ENCODE data around the gene CFAP92. TPM values are rescaled to one million over a fixed set of nuclear protein-coding genes. Genes with fewer than 3 reads are reported as not detected.
"Not testable (repeated sequence)": the region's sequence is repeated elsewhere in the genome, so short reads cannot be mapped to it uniquely, and the experiment has no call there.

The CFAP92 gene
- total RNA-seq, 2 experiments from 2014 or later: 0.19 to 0.45 TPM

DNA sequence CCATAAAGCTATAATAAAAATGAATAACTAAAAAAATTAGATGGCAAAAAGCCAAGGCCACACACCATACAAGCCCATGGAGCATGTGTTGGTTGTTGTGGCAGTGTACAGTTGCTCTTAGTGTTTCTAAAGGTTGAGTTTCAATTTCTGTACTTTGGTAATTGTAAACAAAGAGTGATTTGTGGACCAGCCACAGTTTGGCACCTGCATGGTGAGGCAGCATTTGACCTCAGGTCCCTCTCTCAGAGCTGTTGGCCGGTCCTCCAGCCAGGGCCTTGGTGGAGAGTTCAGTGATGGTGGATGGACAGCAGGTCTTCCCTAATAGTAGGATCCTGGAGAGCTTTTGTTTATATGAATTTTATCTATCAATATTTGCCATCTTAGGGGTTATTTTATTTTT, 108.9 kb downstream of the CFAP92 start:
- intact Hi-C loops (cut with DNase I, micrococcal nuclease): no loop called here
- CTCF ChIA-PET: no interaction called here
- no peak overlapping the region for H3K4me3 Mint-ChIP-seq

DNA sequence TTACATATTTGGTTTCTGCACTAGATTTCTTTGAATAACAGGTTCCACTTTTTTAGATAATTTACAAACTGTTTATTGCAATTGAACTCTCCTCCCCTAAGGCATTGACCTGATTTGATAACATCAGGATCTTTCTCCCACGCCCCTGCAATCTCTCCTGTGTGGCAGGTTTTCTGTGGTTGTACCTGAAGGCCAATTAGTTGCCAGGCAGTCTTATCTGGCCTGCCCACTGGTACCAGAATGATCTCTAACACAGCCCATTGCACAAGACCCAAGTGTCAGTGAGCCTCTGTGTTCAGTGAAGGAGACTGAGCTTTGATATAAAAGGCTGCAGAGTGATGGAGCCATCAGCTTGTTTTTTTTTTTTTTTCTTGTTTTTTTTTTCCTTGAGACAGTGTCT, 111.2 kb downstream of the CFAP92 start:
- no peaks in the 10 kb centered on the region for H3K9me3 ChIP-seq (ENCODE audit: control insufficient read depth in 1 of 2, insufficient read depth in 1 of 2, low read length in 2 of 2)
- peak overlapping the region; percentile 67 for H3K4me3 Mint-ChIP-seq
- H3K4me3 ChIP-seq (ENCODE audit: low read length): no peak overlapping the region
- no peak overlapping the region for H3K27ac ChIP-seq (ENCODE audit: low read depth in 1 of 2, low read length in 2 of 2)
- no peaks in the 10 kb centered on the region for H3K27me3 ChIP-seq (ENCODE audit: control insufficient read depth in 1 of 2, insufficient read depth in 2 of 2, low read length in 2 of 2)
- H3K27ac Mint-ChIP-seq: peak overlapping the region; percentile 92
- H3K4me1 Mint-ChIP-seq (ENCODE audit: low read depth): peaks cover 61% of the 10 kb centered on the region
- peaks cover 58% of the 10 kb centered on the region for H3K36me3 Mint-ChIP-seq (ENCODE audit: low read depth)
- peaks cover 33% of the 10 kb centered on the region for H3K36me3 ChIP-seq (ENCODE audit: insufficient read depth, low read length)
- TF ChIP-seq, protein P1, sequence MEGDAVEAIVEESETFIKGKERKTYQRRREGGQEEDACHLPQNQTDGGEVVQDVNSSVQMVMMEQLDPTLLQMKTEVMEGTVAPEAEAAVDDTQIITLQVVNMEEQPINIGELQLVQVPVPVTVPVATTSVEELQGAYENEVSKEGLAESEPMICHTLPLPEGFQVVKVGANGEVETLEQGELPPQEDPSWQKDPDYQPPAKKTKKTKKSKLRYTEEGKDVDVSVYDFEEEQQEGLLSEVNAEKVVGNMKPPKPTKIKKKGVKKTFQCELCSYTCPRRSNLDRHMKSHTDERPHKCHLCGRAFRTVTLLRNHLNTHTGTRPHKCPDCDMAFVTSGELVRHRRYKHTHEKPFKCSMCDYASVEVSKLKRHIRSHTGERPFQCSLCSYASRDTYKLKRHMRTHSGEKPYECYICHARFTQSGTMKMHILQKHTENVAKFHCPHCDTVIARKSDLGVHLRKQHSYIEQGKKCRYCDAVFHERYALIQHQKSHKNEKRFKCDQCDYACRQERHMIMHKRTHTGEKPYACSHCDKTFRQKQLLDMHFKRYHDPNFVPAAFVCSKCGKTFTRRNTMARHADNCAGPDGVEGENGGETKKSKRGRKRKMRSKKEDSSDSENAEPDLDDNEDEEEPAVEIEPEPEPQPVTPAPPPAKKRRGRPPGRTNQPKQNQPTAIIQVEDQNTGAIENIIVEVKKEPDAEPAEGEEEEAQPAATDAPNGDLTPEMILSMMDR (IDR thresholded peaks at IDR 0.05): no peak
- no peak for DNase-seq
- CTCF ChIA-PET: interaction anchor here (1.4 kb wide), 1 partner anchor 265 kb away, joined by 4 read pairs; no protein-coding TSS in a partner anchor
- peaks cover 46% of the 10 kb centered on the region for H3K4me1 ChIP-seq (ENCODE audit: insufficient read depth, low read length)
- POLR2A ChIA-PET: no interaction called here
- no peaks in the 10 kb centered on the region for H3K27me3 Mint-ChIP-seq
- no peak for ATAC-seq (ENCODE audit: poor library complexity)
- intact Hi-C loops (cut with DNase I, micrococcal nuclease): no loop called here
- no peaks in the 10 kb centered on the region for H3K9me3 Mint-ChIP-seq

More for the DNA sequence above, 108.9 kb downstream of the CFAP92 start:
- TF ChIP-seq, protein P1 (IDR thresholded peaks at IDR 0.05): no peak
- no peak for ATAC-seq (ENCODE audit: poor library complexity)
- POLR2A ChIA-PET: interaction anchor here (0.9 kb wide), 1 partner anchor 235 kb away, joined by 3 read pairs; no protein-coding TSS in a partner anchor
- Histone ChIP-seq H3K4me3 (ENCODE audit: low read length) (no peak overlapping the region), H3K27ac (ENCODE audit: low read depth in 1 of 2, low read length in 2 of 2) (no peak overlapping the region), H3K36me3 (ENCODE audit: insufficient read depth, low read length) (peaks cover 40% of the 10 kb centered on the region), H3K9me3 (ENCODE audit: control insufficient read depth in 1 of 2, insufficient read depth in 1 of 2, low read length in 2 of 2) (no peaks in the 10 kb centered on the region), H3K4me1 (ENCODE audit: insufficient read depth, low read length) (peaks cover 26% of the 10 kb centered on the region), H3K27me3 (ENCODE audit: control insufficient read depth in 1 of 2, insufficient read depth in 2 of 2, low read length in 2 of 2) (no peaks in the 10 kb centered on the region)
- DNase-seq: no peak
- Mint-ChIP-seq H3K4me1 (ENCODE audit: low read depth) (peaks cover 39% of the 10 kb centered on the region), H3K27me3 (no peaks in the 10 kb centered on the region), H3K9me3 (no peaks in the 10 kb centered on the region), H3K36me3 (ENCODE audit: low read depth) (peaks cover 59% of the 10 kb centered on the region), H3K27ac (no peak overlapping the region)

DNA sequence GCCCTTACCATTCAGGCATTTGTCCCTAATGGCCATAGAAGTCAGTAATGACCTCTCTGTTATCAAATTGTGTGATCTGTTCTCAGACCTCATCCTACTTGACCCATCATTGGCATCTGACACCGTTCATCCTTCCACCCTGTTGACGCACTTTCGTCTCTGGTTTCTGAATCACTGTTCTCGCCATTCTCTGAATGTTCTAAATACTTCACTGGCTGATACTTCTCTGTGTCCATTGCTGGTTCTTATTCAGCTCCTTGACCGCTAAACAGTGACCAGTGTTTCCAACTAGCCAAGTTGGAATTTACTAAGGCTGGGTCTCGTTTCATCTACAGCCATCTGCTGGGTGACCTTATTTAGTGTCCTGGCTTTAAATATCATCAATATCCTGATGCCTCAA, 112.3 kb downstream of the CFAP92 start:
- CTCF ChIA-PET: interaction anchor here (1.5 kb wide), 1 partner anchor 264 kb away, joined by 3 read pairs; no protein-coding TSS in a partner anchor

DNA sequence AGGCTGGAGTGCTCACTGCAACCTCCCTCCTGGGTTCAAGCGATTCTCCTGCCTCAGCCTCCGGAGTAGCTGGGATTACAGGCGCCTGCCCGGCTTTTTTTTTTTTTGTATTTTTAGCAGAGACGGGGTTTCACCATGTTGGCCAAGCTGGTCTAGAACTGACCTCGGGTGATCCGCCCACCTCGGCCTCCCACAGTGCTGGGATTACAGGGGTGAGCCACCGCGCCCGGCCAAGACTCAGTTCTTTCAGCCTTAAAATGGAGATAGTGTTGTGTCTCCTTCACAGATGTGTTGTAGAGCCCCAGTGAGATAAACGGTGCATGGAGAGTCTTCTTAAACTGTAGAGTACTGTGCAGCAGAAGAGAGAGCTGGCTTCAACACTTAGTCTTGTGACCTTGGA, 113.4 kb downstream of the CFAP92 start:
- not testable (repeated sequence) for H3K27me3 ChIP-seq (ENCODE audit: control insufficient read depth in 1 of 2, insufficient read depth in 2 of 2, low read length in 2 of 2); DNase-seq; H3K4me3 ChIP-seq (ENCODE audit: low read length); H3K27me3 Mint-ChIP-seq; ATAC-seq (ENCODE audit: poor library complexity); H3K9me3 Mint-ChIP-seq; H3K9me3 ChIP-seq (ENCODE audit: control insufficient read depth in 1 of 2, insufficient read depth in 1 of 2, low read length in 2 of 2); H3K27ac ChIP-seq (ENCODE audit: low read depth in 1 of 2, low read length in 2 of 2)
- H3K4me3 Mint-ChIP-seq: peak overlapping the region; percentile 88
- ChIA-PET POLR2A (interaction anchor here (1.3 to 4.2 kb wide), 7 partner anchors 13 to 399 kb away, joined by 3 to 43 read pairs (median 8); partner anchors contain the start of genes RAB43 and RPN1), CTCF (interaction anchor here (0.8 to 2.8 kb wide), 3 partner anchors 34 to 263 kb away, joined by 3 to 19 read pairs (median 3); no protein-coding TSS in a partner anchor)
- peak overlapping the region; percentile 92 for H3K27ac Mint-ChIP-seq
- peaks cover 27% of the 10 kb centered on the region for H3K36me3 ChIP-seq (ENCODE audit: insufficient read depth, low read length)
- intact Hi-C loops (cut with DNase I, micrococcal nuclease): loop anchor here in 1 of 2 experiments (1.0 kb wide), 1 partner anchor 200 kb away; no protein-coding TSS in a partner anchor
- H3K36me3 Mint-ChIP-seq (ENCODE audit: low read depth): peaks cover 51% of the 10 kb centered on the region
- peaks cover 71% of the 10 kb centered on the region for H3K4me1 Mint-ChIP-seq (ENCODE audit: low read depth)
- peaks cover 52% of the 10 kb centered on the region for H3K4me1 ChIP-seq (ENCODE audit: insufficient read depth, low read length)

More for the DNA sequence above, 112.3 kb downstream of the CFAP92 start:
- Histone ChIP-seq H3K36me3 (ENCODE audit: insufficient read depth, low read length) (peaks cover 27% of the 10 kb centered on the region), H3K4me3 (ENCODE audit: low read length) (no peak overlapping the region), H3K9me3 (ENCODE audit: control insufficient read depth in 1 of 2, insufficient read depth in 1 of 2, low read length in 2 of 2) (no peaks in the 10 kb centered on the region), H3K27ac (ENCODE audit: low read depth in 1 of 2, low read length in 2 of 2) (no peak overlapping the region), H3K27me3 (ENCODE audit: control insufficient read depth in 1 of 2, insufficient read depth in 2 of 2, low read length in 2 of 2) (no peaks in the 10 kb centered on the region), H3K4me1 (ENCODE audit: insufficient read depth, low read length) (peaks cover 47% of the 10 kb centered on the region)
- Mint-ChIP-seq H3K4me1 (ENCODE audit: low read depth) (peaks cover 63% of the 10 kb centered on the region), H3K27ac (peak overlapping the region; percentile 92), H3K9me3 (no peaks in the 10 kb centered on the region), H3K36me3 (ENCODE audit: low read depth) (peaks cover 51% of the 10 kb centered on the region), H3K27me3 (no peaks in the 10 kb centered on the region), H3K4me3 (peak overlapping the region; percentile 57)
- POLR2A ChIA-PET: no interaction called here
- DNase-seq (no peak), ATAC-seq (ENCODE audit: poor library complexity) (no peak)
- intact Hi-C loops (cut with DNase I, micrococcal nuclease): no loop called here
- TF ChIP-seq, protein P1 (IDR thresholded peaks at IDR 0.05): no peak
